CD14-positive monocyte (primary cell): ENCODE data around the gene GAR1. TPM values are rescaled to one million over a fixed set of nuclear protein-coding genes. Genes with fewer than 3 reads are reported as not detected.
A peak's percentile ranks its signal among the peaks of the same experiment; 100 is the strongest.

Experiments
- DNase-seq, 3 donors: peaks; one replicate each; pipeline ENCODE4 v3.0.0-alpha.2; 2011 to 2022
- H2AFZ ChIP-seq: 2 replicates; pipeline ENCODE4 v1.6.0; 2012; ENCODE audit warnings: mild to moderate bottlenecking, low read depth, low read length, inconsistent platforms; ENCODE audit not compliant: insufficient read depth, poor library complexity, severe bottlenecking
- H3K27ac ChIP-seq, 2 donors: 1 replicate in 1 of 2; 2 replicates in 1 of 2; pipeline ENCODE4 v1.5.1; 2012 to 2013; ENCODE audit warnings: low read length in 2 of 2, control low read depth in 1 of 2, inconsistent platforms in 1 of 2, low read depth in 1 of 2, mild to moderate bottlenecking in 1 of 2
- H3K27me3 ChIP-seq, 2 donors: one replicate each; pipeline versions ENCODE4 v1.6.0 to v1.6.1; 2011 to 2013; ENCODE audit warnings: low read length in 2 of 2; ENCODE audit not compliant: control insufficient read depth in 2 of 2, insufficient read depth in 2 of 2
- H3K36me3 ChIP-seq, 2 donors: replicated peaks in 1 of 2; 1 replicate in 1 of 2; 2 replicates in 1 of 2; pipeline versions ENCODE4 v1.5.1 to v1.6.1; 2012 to 2013; ENCODE audit warnings: low read length in 2 of 2, control low read depth in 1 of 2, inconsistent platforms in 1 of 2, mild to moderate bottlenecking in 1 of 2; ENCODE audit not compliant: insufficient read depth in 2 of 2, control insufficient read depth in 1 of 2
- H3K4me1 ChIP-seq, 2 donors: 1 replicate in 1 of 2; 2 replicates in 1 of 2; pipeline versions ENCODE4 v1.5.1 to v1.6.1; 2012 to 2013; ENCODE audit warnings: low read length in 2 of 2, control low read depth in 1 of 2, inconsistent platforms in 1 of 2, mild to moderate bottlenecking in 1 of 2, moderate library complexity in 1 of 2; ENCODE audit not compliant: insufficient read depth in 2 of 2, control insufficient read depth in 1 of 2
- H3K4me2 ChIP-seq: replicated peaks from 2 replicates; pipeline ENCODE3; 2012; ENCODE audit warnings: low read length, moderate library complexity, mild to moderate bottlenecking; ENCODE audit not compliant: poor library complexity, severe bottlenecking; ENCODE audit errors: extremely low read depth
- H3K4me3 ChIP-seq, 3 experiments: fragments of 200-600 bp in 1 of 3; sonication (generic) in 1 of 3; replicated peaks in 1 of 3; 1 replicate in 2 of 3; 2 replicates in 1 of 3; pipeline ENCODE4 v1.5.1; 2011 to 2013; ENCODE audit warnings: low read length in 3 of 3, mild to moderate bottlenecking in 3 of 3, control low read depth in 2 of 3, low read depth in 2 of 3, inconsistent platforms in 1 of 3, moderate library complexity in 1 of 3
- H3K79me2 ChIP-seq: 2 replicates; pipeline ENCODE4 v1.6.0; 2012; ENCODE audit warnings: mild to moderate bottlenecking, control low read depth, inconsistent platforms, low read length, moderate library complexity; ENCODE audit not compliant: insufficient read depth
- H3K9ac ChIP-seq: 2 replicates; pipeline ENCODE4 v1.6.0; 2017; ENCODE audit warnings: low read length, mild to moderate bottlenecking; ENCODE audit not compliant: insufficient read depth, poor library complexity, severe bottlenecking
- H3K9me3 ChIP-seq, 2 donors: replicated peaks in 1 of 2; 1 replicate in 1 of 2; 2 replicates in 1 of 2; pipeline versions ENCODE4 v1.5.1 to v1.6.1; 2012 to 2013; ENCODE audit warnings: low read length in 2 of 2, control low read depth in 1 of 2; ENCODE audit not compliant: control insufficient read depth in 1 of 2, insufficient read depth in 1 of 2
- H4K20me1 ChIP-seq: 2 replicates; pipeline ENCODE4 v1.6.0; 2012; ENCODE audit warnings: mild to moderate bottlenecking, low read length, control low read depth, moderate library complexity; ENCODE audit not compliant: insufficient read depth
- H3K27ac Mint-ChIP-seq, 7 donors: one replicate each; pipeline ENCODE4 v1.8.0; 2020; ENCODE audit warnings: mild to moderate bottlenecking in 7 of 7, mixed read lengths in 7 of 7, moderate library complexity in 6 of 7, inconsistent platforms in 2 of 7
- H3K27me3 Mint-ChIP-seq, 3 donors: one replicate each; pipeline ENCODE4 v1.8.0; 2021 to 2022; ENCODE audit warnings: low read depth in 3 of 3, mild to moderate bottlenecking in 3 of 3, mixed read lengths in 3 of 3, moderate library complexity in 3 of 3, inconsistent platforms in 1 of 3
- H3K36me3 Mint-ChIP-seq, 2 donors: one replicate each; pipeline ENCODE4 v1.8.0; 2020; ENCODE audit warnings: mixed read lengths in 2 of 2, inconsistent platforms in 1 of 2, mild to moderate bottlenecking in 1 of 2
- H3K4me1 Mint-ChIP-seq: one replicate; pipeline ENCODE4 v1.8.0; 2020; ENCODE audit warnings: mild to moderate bottlenecking, mixed read lengths
- H3K4me3 Mint-ChIP-seq, 2 donors: one replicate each; pipeline ENCODE4 v1.8.0; 2020; ENCODE audit warnings: mild to moderate bottlenecking in 2 of 2, mixed read lengths in 2 of 2, moderate library complexity in 1 of 2
- H3K9me3 Mint-ChIP-seq, 7 donors: one replicate each; pipeline ENCODE4 v1.8.0; 2020 to 2022; ENCODE audit warnings: mixed read lengths in 7 of 7, mild to moderate bottlenecking in 6 of 7, moderate library complexity in 6 of 7, inconsistent platforms in 2 of 7
- CTCF ChIP-seq: fragments of 200-600 bp; IDR thresholded peaks from one replicate; pipeline ENCODE4 v1.8.0; 2022; ENCODE audit warnings: antibody characterized with exemption, mild to moderate bottlenecking
- WGBS: methylation state at CpG from one replicate; pipeline ENCODE4 v1.1.5; 2013; ENCODE audit warnings: missing lambda C conversion rate; ENCODE audit not compliant: insufficient coverage; 5-methylcytosine and 5-hydroxymethylcytosine counted together
- intact Hi-C, 2 donors: fragments of 100-400 bp; cut with micrococcal nuclease; formaldehyde crosslinking; loops; one replicate each; pipeline versions ENCODE4 v1.15.0 to v1.15.1; 2023
- polyA plus RNA-seq, 3 donors: library from polyadenylated mRNA; depleted of rRNA in 1 of 3; unstranded in 2 of 3; stranded (reverse) in 1 of 3; fragments of 300-500 nt in 2 of 3; fragments of >200 nt in 1 of 3; fragmentation: Illumina TruSeq in 2 of 3; gene quantifications; 1 replicate in 2 of 3; 2 replicates in 1 of 3; pipeline ENCODE4 v1.2.3, GENCODE V29; 2012 to 2021

Gene GAR1
- polyA plus RNA-seq, 3 donors: 4.3 to 8.7 (median 4.7) TPM

- peak overlapping the region; percentile 88 for H2AFZ ChIP-seq
- H3K9me3 ChIP-seq: no peaks in the 10 kb centered on the region
- peak overlapping the region; percentile 97 to 98 for H3K4me3 Mint-ChIP-seq
- peaks cover 15 to 33% of the 10 kb centered on the region in 2 donors for H3K36me3 ChIP-seq
- peak overlapping the region; percentile 88 for H3K9ac ChIP-seq
- peak overlapping the region; percentile 90 for H3K4me2 ChIP-seq
- no peaks in the 10 kb centered on the region for H3K9me3 Mint-ChIP-seq
- peaks cover 0 to 1% (median 0%) of the 10 kb centered on the region in 3 donors for H3K27me3 Mint-ChIP-seq
- H3K36me3 Mint-ChIP-seq: peaks cover 30 to 34% of the 10 kb centered on the region in 2 donors
- H3K4me3 ChIP-seq: peak overlapping the region; percentile 42 to 86 (median 75)
- H3K4me1 Mint-ChIP-seq: peaks cover 31% of the 10 kb centered on the region
- H3K27ac ChIP-seq: peak overlapping the region; percentile 79 to 97
- TF ChIP-seq CTCF: no peak
- 0% methylated on average over 16 of the region's 19 CpGs for WGBS
- H3K79me2 ChIP-seq: peaks cover 16% of the 10 kb centered on the region
- peaks cover 20 to 29% of the 10 kb centered on the region in 2 donors for H3K4me1 ChIP-seq
- H3K27ac Mint-ChIP-seq: peak overlapping the region; percentile 96 to 99 (median 97)
- DNase-seq: no peak
- intact Hi-C loops: loop anchor here (5.0 to 10.0 kb wide), 3 partner anchors 111 to 384 kb away; partner anchors contain the start of genes CASP6 (in 1 of the 2) and SEC24B (in 1 of the 2)
- H3K27me3 ChIP-seq: no peaks in the 10 kb centered on the region
- no peaks in the 10 kb centered on the region for H4K20me1 ChIP-seq
Measured at GRCh38 chr4:109816082-109816442, 500 bp downstream of the GAR1 start.

- peaks cover 20 to 29% of the 10 kb centered on the region in 2 donors for H3K4me1 ChIP-seq
- H3K9me3 ChIP-seq: no peaks in the 10 kb centered on the region
- H3K79me2 ChIP-seq: peaks cover 16% of the 10 kb centered on the region
- intact Hi-C loops: loop anchor here (5.0 to 10.0 kb wide), 3 partner anchors 112 to 385 kb away; partner anchors contain the start of genes CASP6 (in 1 of the 2) and SEC24B (in 1 of the 2)
- H3K4me3 Mint-ChIP-seq: peak overlapping the region in 1 of 2 donors; percentile 97
- no peaks in the 10 kb centered on the region for H3K27me3 ChIP-seq
- DNase-seq: no peak
- H3K27me3 Mint-ChIP-seq: peaks cover 0 to 1% (median 0%) of the 10 kb centered on the region in 3 donors
- no peaks in the 10 kb centered on the region for H4K20me1 ChIP-seq
- H3K4me1 Mint-ChIP-seq: peaks cover 31% of the 10 kb centered on the region
- peaks cover 22 to 42% of the 10 kb centered on the region in 2 donors for H3K36me3 ChIP-seq
- 100% methylated on average over 1 of the region's 1 CpG for WGBS
- no peak overlapping the region for H3K27ac ChIP-seq
- no peak overlapping the region for H3K9ac ChIP-seq
- TF ChIP-seq CTCF: no peak
- H3K27ac Mint-ChIP-seq: peak overlapping the region in 1 of 7 donors; percentile 99
- no peak overlapping the region for H2AFZ ChIP-seq
- H3K4me2 ChIP-seq: no peak overlapping the region
- H3K36me3 Mint-ChIP-seq: peaks cover 37 to 41% of the 10 kb centered on the region in 2 donors
- H3K4me3 ChIP-seq: no peak overlapping the region
- H3K9me3 Mint-ChIP-seq: no peaks in the 10 kb centered on the region
Measured at GRCh38 chr4:109816894-109817293, 1.3 kb downstream of the GAR1 start.
